Measurements from ENCODE around the gene FNIP1. TPM values are rescaled to one million over a fixed set of nuclear protein-coding genes. Genes with fewer than 3 reads are reported as not detected.

Gene FNIP1
- total and polyA plus RNA-seq, 2 donors from 2014 or later: 2.9 to 31.1 TPM

DNA sequence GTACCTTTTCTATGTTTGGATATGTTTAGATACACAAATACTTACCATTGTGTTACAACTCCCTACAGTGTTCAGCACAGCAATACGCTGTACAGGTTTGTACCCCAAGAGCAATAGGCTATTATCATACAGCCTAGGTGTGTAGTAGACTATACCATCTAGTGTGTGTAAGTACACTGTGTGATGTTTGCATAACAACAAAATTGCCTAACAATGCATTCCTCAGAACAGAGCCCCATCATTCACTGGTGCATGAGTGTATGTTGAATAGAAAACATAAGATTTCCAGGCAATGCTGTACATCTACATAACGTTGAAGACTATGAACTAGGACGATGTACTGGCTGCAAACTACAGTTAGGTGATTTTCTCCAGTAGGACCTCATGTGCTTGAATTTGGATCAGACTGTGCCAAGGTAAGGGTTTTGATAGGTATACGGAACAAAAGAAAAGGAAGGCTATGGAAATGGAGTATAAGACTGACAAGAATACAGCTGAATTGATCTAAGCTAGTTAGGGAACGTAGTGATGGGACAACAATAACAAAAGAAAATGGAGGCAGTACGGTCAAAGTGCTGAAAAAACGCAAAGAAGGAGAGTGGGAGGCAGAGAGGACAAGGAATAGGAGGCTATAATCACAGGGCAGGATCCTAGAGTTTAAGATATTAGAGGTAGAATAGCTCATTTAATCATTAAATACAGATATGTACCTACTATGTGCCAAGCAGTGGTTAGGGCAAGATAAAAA lies 46.9 kb downstream of the FNIP1 start:
- Histone ChIP-seq H3K27ac (ENCODE audit: low read depth in 2 of 2, low read length in 2 of 2) (no peak overlapping the region), H3K36me3 (ENCODE audit: control insufficient read depth in 2 of 3, insufficient read depth in 3 of 3, low read length in 3 of 3) (no peaks in the 10 kb centered on the region), H3K9me3 (ENCODE audit: control insufficient read depth in 2 of 3, insufficient read depth in 1 of 3, low read length in 3 of 3) (no peaks in the 10 kb centered on the region), H3K9ac (ENCODE audit: low read length in 3 of 3) (no peak overlapping the region), H3K4me3 (ENCODE audit: low read length in 3 of 3) (no peak overlapping the region), H3K4me1 (ENCODE audit: control insufficient read depth in 2 of 3, insufficient read depth in 2 of 3, low read depth in 1 of 3, low read length in 3 of 3) (no peaks in the 10 kb centered on the region), H3K27me3 (ENCODE audit: control insufficient read depth, insufficient read depth, low read length) (no peaks in the 10 kb centered on the region)
- no peak for DNase-seq
- intact Hi-C loops (cut with DNase I): no loop called here
- no peak for FAIRE-seq
- TF ChIP-seq, protein P1, sequence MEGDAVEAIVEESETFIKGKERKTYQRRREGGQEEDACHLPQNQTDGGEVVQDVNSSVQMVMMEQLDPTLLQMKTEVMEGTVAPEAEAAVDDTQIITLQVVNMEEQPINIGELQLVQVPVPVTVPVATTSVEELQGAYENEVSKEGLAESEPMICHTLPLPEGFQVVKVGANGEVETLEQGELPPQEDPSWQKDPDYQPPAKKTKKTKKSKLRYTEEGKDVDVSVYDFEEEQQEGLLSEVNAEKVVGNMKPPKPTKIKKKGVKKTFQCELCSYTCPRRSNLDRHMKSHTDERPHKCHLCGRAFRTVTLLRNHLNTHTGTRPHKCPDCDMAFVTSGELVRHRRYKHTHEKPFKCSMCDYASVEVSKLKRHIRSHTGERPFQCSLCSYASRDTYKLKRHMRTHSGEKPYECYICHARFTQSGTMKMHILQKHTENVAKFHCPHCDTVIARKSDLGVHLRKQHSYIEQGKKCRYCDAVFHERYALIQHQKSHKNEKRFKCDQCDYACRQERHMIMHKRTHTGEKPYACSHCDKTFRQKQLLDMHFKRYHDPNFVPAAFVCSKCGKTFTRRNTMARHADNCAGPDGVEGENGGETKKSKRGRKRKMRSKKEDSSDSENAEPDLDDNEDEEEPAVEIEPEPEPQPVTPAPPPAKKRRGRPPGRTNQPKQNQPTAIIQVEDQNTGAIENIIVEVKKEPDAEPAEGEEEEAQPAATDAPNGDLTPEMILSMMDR (IDR thresholded peaks at IDR 0.05; ENCODE audit: borderline replicate concordance, extremely low read depth, insufficient read depth): no peak

DNA sequence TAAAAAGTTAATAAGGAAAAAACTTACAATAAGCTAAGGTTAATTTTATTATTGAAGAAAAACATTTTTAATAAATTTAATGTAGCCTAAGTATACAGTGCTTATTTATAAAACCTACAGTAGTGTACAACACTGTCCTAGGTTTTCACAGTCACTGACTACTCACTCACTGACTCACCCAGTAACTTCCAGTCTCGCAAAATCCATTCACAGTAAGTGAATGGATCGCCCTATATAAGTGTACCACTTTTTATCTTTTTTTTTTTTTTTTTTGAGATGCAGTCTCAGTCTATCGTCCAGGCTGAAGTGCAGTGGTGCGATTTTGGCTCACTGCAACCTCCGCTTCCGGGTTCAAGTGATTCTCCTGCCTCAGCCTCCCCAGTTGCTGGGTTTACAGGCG lies 47.7 kb downstream of the FNIP1 start:
- Histone ChIP-seq H3K27ac (ENCODE audit: low read depth in 2 of 2, low read length in 2 of 2) (no peak overlapping the region), H3K9ac (ENCODE audit: low read length in 3 of 3) (no peak overlapping the region), H3K4me1 (ENCODE audit: control insufficient read depth in 2 of 3, insufficient read depth in 2 of 3, low read depth in 1 of 3, low read length in 3 of 3) (no peaks in the 10 kb centered on the region), H3K27me3 (ENCODE audit: control insufficient read depth, insufficient read depth, low read length) (no peaks in the 10 kb centered on the region), H3K36me3 (ENCODE audit: control insufficient read depth in 2 of 3, insufficient read depth in 3 of 3, low read length in 3 of 3) (no peaks in the 10 kb centered on the region), H3K4me3 (ENCODE audit: low read length in 3 of 3) (no peak overlapping the region), H3K9me3 (ENCODE audit: control insufficient read depth in 2 of 3, insufficient read depth in 1 of 3, low read length in 3 of 3) (no peaks in the 10 kb centered on the region)
- TF ChIP-seq, protein P1 (IDR thresholded peaks at IDR 0.05; ENCODE audit: borderline replicate concordance, extremely low read depth, insufficient read depth): no peak
- DNase-seq (no peak), FAIRE-seq (no peak)
- intact Hi-C loops (cut with DNase I): no loop called here

DNA sequence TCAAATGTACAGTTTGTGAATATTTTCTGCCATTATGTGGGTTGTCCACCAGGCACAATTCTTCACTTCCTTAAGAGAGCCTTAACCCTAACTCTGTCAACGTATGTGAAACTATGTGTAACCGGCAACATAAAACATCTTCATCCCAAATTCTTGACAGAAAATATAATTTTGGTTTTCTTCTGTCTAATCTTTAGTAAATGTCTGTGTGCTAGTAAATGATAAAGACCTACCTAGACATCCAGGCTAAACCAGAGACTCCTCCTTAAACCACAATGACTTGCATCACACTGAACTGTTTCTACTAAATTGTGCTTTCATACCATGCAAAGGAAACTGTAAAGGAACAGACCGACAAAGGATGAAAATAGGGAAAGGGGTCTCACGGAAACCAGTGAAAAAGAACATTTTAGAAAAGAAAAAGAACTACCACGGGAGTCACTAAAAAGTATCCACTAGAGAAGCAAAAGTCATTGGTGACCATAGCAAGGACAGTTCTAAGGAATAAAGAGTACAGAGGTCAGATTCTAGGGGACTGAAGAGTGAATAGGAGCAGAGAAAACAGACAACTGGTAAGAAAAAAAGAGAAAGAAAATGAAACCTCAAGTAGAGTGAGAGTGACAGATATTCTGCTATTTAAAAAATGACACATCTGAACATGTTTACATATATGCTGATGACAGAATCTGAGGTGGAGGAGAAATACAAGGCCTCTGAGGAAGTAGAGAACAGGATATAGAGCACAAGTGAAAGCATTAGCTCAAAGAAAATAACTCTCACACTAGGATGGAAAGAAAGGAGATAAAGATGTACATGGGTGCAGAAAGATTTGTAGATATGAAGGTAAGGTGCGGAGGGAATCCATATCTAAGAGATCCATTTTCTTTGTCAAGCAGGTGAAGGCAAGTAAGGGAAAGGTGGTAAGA lies 49.4 kb downstream of the FNIP1 start:
- intact Hi-C loops (cut with DNase I): no loop called here
- DNase-seq (no peak), FAIRE-seq (no peak)
- no peaks in the 10 kb centered on the region for H3K27me3 ChIP-seq (ENCODE audit: control insufficient read depth, insufficient read depth, low read length)
- H3K9me3 ChIP-seq (ENCODE audit: control insufficient read depth in 2 of 3, insufficient read depth in 1 of 3, low read length in 3 of 3): no peaks in the 10 kb centered on the region
- H3K4me1 ChIP-seq (ENCODE audit: control insufficient read depth in 2 of 3, insufficient read depth in 2 of 3, low read depth in 1 of 3, low read length in 3 of 3): no peaks in the 10 kb centered on the region
- H3K9ac ChIP-seq (ENCODE audit: low read length in 3 of 3): no peak overlapping the region
- peaks cover 0 to 6% (median 4%) of the 10 kb centered on the region in 3 donors for H3K36me3 ChIP-seq (ENCODE audit: control insufficient read depth in 2 of 3, insufficient read depth in 3 of 3, low read length in 3 of 3)
- no peak overlapping the region for H3K27ac ChIP-seq (ENCODE audit: low read depth in 2 of 2, low read length in 2 of 2)
- TF ChIP-seq, protein P1 (IDR thresholded peaks at IDR 0.05; ENCODE audit: borderline replicate concordance, extremely low read depth, insufficient read depth): no peak
- H3K4me3 ChIP-seq (ENCODE audit: low read length in 3 of 3): no peak overlapping the region
